Amniotic epithelial cell (primary cell): ENCODE measurements around the gene DNAJC5.

ENCODE experiments used
- DNase-seq: peaks from one replicate; pipeline ENCODE4 v3.0.0-alpha.2; 2010; ENCODE audit warnings: low read depth

Gene DNAJC5

GRCh38 chr20:63980806-63981728, 86.1 kb downstream of the DNAJC5 start, which contains the start of gene PRPF6:
TSS of gene PRPF6 (plus strand) at chr20:63981132. CDS start at chr20:63981246, 114 bp downstream.
- DNase-seq: peak; percentile 91

GRCh38 chr20:63982937-63983336, 88.0 kb downstream of the DNAJC5 start:
- DNase-seq: no peak
